ENCODE results near the gene NEMF. TPM values are rescaled to one million over a fixed set of nuclear protein-coding genes. Genes with fewer than 3 reads are reported as not detected.
"Not testable (repeated sequence)": the region's sequence is repeated elsewhere in the genome, so short reads cannot be mapped to it uniquely, and the experiment has no call there.

The NEMF gene
- total RNA-seq, 1 donor from 2014 or later, result 94.9 TPM

DNA sequence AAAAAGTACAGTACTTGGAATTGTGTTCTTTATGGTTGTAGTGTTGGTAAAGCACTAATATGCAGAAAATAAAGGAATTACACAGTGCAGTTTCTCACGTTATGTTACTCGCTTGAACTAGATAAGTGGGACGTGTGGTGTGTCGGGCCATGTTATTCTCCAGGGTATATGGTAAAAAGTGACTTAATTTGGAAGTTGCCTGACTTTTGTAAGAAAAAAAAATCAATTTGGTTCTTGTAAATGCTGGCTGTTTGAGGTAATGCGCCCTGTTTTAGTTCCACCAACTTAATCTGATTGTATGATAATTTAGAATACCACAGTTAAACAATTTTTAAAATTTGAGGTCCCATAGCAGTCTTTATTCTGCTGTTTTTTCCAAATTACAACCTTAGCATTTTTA, 44.4 kb upstream of the NEMF start:
- Mint-ChIP-seq H3K27me3 (ENCODE audit: low read depth) (no peaks in the 10 kb centered on the region), H3K36me3 (peaks cover 7% of the 10 kb centered on the region), H3K4me3 (peak overlapping the region; percentile 4), H3K27ac (peak overlapping the region; percentile 76), H3K9me3 (no peaks in the 10 kb centered on the region), H3K4me1 (peaks cover 47% of the 10 kb centered on the region)
- TF ChIP-seq, protein P1, sequence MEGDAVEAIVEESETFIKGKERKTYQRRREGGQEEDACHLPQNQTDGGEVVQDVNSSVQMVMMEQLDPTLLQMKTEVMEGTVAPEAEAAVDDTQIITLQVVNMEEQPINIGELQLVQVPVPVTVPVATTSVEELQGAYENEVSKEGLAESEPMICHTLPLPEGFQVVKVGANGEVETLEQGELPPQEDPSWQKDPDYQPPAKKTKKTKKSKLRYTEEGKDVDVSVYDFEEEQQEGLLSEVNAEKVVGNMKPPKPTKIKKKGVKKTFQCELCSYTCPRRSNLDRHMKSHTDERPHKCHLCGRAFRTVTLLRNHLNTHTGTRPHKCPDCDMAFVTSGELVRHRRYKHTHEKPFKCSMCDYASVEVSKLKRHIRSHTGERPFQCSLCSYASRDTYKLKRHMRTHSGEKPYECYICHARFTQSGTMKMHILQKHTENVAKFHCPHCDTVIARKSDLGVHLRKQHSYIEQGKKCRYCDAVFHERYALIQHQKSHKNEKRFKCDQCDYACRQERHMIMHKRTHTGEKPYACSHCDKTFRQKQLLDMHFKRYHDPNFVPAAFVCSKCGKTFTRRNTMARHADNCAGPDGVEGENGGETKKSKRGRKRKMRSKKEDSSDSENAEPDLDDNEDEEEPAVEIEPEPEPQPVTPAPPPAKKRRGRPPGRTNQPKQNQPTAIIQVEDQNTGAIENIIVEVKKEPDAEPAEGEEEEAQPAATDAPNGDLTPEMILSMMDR (IDR thresholded peaks at IDR 0.05; ENCODE audit: unreplicated experiment), result no peak
- DNase-seq (ENCODE audit: low spot score in 2 of 2, unreplicated experiment in 2 of 2), result no peak

DNA sequence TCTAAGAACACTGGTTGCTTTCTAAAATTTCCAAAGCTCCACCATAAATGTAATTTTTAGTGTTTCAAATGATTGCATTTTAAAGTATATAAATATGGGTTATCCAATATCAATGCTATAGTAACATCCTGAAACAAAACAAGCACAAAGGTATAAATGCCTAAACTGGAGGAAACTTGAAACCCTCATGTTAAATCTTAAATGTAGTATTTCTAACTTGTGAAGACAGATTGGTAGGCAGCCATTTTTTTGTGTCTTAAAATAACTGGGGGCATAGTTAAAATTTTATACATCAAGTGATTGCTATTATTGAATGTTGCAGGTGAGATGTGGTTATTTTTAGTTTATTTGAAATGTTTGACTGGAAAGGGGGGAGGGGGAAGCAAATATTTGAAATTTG, 43.7 kb upstream of the NEMF start:
- H3K36me3 Mint-ChIP-seq; H3K27me3 Mint-ChIP-seq (ENCODE audit: low read depth); H3K9me3 Mint-ChIP-seq; DNase-seq (ENCODE audit: low spot score in 2 of 2, unreplicated experiment in 2 of 2): not testable (repeated sequence)
- peaks cover 48% of the 10 kb centered on the region for H3K4me1 Mint-ChIP-seq
- peak overlapping the region; percentile 88 for H3K4me3 Mint-ChIP-seq
- H3K27ac Mint-ChIP-seq, result peak overlapping the region; percentile 39

DNA sequence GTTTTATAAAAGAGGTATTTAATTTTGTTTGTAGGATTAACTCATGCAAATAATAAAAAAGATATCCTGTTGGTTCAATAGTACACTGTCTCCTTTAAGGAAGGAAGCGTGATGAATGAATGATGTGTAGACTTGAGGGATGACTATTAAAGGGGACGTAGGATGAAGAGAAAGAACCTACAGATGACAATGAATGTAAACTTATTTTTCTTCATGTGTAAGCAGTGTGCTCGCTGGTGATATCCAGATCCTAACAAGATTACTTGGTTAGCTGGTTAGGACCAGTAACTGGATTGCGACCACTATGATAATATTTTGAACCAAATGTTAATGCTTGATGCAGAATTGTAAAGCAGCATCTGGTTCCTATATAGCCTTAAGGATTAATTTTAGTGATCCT, 42.9 kb upstream of the NEMF start:
- peaks cover 48% of the 10 kb centered on the region for H3K4me1 Mint-ChIP-seq
- H3K36me3 Mint-ChIP-seq, result peaks cover 7% of the 10 kb centered on the region
- TF ChIP-seq, protein P1 (IDR thresholded peaks at IDR 0.05; ENCODE audit: unreplicated experiment), result no peak
- peak overlapping the region; percentile 74 for H3K27ac Mint-ChIP-seq
- peak overlapping the region; percentile 88 for H3K4me3 Mint-ChIP-seq
- no peaks in the 10 kb centered on the region for H3K9me3 Mint-ChIP-seq
- no peak for DNase-seq (ENCODE audit: low spot score in 2 of 2, unreplicated experiment in 2 of 2)
- no peaks in the 10 kb centered on the region for H3K27me3 Mint-ChIP-seq (ENCODE audit: low read depth)

DNA sequence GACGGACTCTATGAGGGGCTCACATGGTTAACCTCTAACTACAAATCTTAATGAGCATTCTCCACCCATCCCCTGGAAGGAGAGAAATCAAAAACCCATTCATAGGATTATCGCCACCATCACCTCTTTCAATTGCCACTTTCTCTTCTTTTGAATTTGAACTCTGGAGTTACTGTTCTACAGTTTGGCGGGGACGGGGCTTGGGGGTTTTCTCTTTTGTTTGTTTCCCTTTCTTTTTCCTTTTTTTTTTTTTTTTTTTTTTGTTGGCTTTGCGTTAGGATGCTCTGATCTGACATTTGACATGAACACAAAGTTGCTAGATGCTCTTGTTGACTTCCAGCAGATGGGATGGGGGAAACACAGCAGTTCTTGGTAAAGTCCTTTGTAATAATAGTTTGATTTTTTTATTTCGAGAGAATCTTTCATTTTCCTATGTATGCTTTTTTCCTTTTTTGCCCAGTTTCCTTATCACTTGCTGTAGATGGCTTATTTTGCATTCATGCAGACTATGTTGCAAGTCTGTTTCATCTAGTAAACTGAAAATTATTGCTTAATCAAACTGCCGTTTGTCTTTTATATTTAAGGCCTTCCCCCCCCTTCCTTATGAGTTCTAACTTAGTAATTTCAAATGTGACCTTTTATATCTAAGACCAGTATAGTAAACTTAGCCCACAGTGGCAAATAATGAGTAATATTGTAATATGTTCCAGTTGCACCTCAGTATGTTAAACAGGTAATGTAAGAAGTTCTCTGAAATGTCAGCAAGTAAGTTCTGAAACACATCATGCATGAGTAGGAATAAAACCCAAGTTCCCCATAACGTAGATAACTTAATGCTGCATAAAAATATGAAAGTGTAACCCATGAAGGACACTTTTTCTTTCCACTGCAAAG, 41.9 kb upstream of the NEMF start:
- DNase-seq (ENCODE audit: low spot score in 2 of 2, unreplicated experiment in 2 of 2); H3K9me3 Mint-ChIP-seq; H3K27me3 Mint-ChIP-seq (ENCODE audit: low read depth); H3K36me3 Mint-ChIP-seq: not testable (repeated sequence)
- H3K27ac Mint-ChIP-seq, result peak overlapping the region; percentile 98
- peaks cover 48% of the 10 kb centered on the region for H3K4me1 Mint-ChIP-seq
- H3K4me3 Mint-ChIP-seq, result peak overlapping the region; percentile 88

DNA sequence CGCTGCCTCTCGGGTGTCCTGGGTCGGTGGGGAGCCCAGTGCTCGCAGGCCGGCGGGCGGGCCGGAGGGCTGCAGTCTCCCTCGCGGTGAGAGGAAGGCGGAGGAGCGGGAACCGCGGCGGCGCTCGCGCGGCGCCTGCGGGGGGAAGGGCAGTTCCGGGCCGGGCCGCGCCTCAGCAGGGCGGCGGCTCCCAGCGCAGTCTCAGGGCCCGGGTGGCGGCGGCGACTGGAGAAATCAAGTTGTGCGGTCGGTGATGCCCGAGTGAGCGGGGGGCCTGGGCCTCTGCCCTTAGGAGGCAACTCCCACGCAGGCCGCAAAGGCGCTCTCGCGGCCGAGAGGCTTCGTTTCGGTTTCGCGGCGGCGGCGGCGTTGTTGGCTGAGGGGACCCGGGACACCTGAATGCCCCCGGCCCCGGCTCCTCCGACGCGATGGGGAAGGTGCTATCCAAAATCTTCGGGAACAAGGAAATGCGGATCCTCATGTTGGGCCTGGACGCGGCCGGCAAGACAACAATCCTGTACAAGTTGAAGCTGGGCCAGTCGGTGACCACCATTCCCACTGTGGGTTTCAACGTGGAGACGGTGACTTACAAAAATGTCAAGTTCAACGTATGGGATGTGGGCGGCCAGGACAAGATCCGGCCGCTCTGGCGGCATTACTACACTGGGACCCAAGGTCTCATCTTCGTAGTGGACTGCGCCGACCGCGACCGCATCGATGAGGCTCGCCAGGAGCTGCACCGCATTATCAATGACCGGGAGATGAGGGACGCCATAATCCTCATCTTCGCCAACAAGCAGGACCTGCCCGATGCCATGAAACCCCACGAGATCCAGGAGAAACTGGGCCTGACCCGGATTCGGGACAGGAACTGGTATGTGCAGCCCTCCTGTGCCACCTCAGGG, 41.0 kb upstream of the NEMF start:
- TF ChIP-seq, protein P1 (IDR thresholded peaks at IDR 0.05; ENCODE audit: unreplicated experiment), result no peak
- Mint-ChIP-seq H3K4me3 (peak overlapping the region; percentile 88), H3K27me3 (ENCODE audit: low read depth) (no peaks in the 10 kb centered on the region), H3K9me3 (no peaks in the 10 kb centered on the region), H3K36me3 (peaks cover 7% of the 10 kb centered on the region), H3K4me1 (peaks cover 48% of the 10 kb centered on the region), H3K27ac (peak overlapping the region; percentile 99)
- peak; percentile 40 to 73 for DNase-seq (ENCODE audit: low spot score in 2 of 2, unreplicated experiment in 2 of 2)

DNA sequence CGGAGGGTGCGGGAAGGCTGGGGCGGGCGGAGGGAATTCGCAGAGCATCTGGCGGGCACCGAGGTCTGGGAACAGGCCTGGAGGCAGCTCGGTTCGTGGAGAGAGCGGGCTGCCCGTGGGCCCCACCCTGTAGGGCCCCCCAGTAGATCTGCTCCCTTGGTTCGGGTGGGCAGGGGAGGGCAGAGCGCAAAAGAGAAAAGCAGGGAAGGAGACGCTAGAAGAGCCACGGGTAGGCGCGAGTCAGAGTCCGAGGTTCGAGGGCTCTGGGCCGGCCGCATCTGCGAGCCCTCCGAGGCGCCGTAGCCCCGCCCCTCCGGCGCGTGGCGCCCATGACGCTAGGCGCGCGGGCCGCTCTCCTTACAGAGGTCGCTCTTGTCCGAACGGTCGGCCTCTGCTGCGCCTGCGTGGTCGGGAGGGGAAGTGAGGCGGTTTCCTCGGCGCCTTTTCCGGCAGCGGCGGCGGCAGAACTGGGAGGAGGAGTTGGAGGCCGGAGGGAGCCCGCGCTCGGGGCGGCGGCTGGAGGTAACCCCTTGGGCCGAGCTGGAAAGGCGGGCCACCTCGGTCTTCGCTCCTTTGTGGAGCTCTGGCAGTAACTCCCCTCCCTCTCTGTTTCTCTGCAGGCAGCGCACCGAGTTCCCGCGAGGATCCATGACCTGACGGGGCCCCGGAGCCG, 40.2 kb upstream of the NEMF start, which contains the start of gene ARF6:
ARF6 (plus strand) TSS at position 447 of the 673 bp plus-strand sequence. CDS start 655 bp downstream, outside the sequence.
- peak; percentile 95 to 97 for DNase-seq (ENCODE audit: low spot score in 2 of 2, unreplicated experiment in 2 of 2)
- Mint-ChIP-seq H3K4me1 (peaks cover 42% of the 10 kb centered on the region), H3K27me3 (ENCODE audit: low read depth) (no peaks in the 10 kb centered on the region), H3K4me3 (peak within 1 kb of the TSS; percentile 88), H3K36me3 (peaks cover 7% of the 10 kb centered on the region), H3K27ac (peak within 1 kb of the TSS; percentile 99), H3K9me3 (no peaks in the 10 kb centered on the region)
- TF ChIP-seq, protein P1 (IDR thresholded peaks at IDR 0.05; ENCODE audit: unreplicated experiment), result no peak
